GM21381 (cell line): ENCODE data around the gene ZBTB7C.
"Not testable (repeated sequence)": the region's sequence is repeated elsewhere in the genome, so short reads cannot be mapped to it uniquely, and the experiment has no call there.

Source experiments
- ATAC-seq: cut with Tn5 transposase; IDR thresholded peaks from one replicate; pipeline ENCODE4 v1.9.1; 2021; ENCODE audit warnings: mild to moderate bottlenecking, moderate library complexity; ENCODE audit not compliant: unreplicated experiment

Gene ZBTB7C

DNA sequence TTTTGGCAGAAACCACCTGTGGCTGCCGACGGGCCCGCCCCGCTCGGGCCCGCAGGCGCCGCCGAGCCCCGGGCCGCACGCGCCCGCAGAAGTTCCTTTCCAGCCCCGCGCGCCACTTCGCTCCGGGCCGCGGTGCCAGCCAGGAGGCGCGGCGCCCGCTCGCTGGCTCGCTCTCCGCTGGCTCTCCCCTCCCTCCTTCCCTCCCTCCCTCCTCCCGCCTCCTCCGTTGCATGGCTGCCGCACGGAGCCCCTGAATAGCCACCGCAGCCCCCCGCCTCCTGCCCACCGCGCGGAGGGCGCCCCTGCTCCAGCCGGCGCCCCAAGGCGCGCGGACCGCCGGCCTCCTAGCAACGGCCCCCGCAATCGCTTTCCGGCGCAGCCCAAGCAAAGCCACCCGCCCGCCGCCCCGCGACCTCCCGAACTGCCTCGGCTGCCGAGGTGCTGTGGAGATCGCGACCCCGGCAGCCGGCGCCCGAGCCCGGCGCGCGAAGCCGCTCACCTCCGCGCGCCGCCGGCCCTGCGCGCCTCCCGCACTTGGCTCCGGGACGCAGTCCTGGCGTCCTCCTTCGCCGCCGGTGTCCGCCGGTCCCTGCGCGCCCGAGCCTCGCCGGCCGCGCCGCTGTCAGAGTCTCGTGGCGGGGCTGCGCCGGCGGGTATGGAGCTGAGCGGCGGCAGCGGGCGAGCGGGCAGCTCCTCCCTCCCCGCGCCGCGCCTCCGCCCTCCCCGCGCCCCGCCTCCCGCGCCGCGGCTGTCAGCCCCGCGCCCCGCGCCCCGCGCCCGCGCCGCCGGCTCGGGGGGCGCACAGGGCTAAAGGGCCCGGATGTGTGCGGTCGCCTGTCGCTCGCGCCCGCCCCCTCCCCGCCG is at the start of gene ZBTB7C:
ZBTB7C (minus strand) TSS at position 657 of the 864 bp plus-strand sequence.
- no peak for ATAC-seq

DNA sequence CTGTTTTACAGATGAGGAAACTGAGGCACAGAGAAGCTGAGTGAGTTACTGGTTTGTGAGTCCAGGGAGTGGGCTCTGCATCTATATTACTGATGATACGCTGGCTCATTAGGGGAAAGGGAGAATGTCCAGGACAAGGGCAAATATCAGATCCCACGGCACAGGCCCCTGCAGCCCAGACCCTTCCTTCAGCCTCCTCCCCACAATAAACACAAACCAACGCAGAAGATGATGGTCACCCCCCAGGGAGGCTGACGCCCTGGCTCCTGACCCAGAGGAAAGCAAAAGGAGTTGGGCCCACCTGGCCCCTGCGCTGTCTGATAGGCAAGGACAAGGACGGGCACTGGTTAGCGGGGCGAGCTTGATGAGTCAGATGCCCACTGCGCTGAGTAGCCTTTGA is 47.7 kb upstream of the ZBTB7C start:
- no peak for ATAC-seq

DNA sequence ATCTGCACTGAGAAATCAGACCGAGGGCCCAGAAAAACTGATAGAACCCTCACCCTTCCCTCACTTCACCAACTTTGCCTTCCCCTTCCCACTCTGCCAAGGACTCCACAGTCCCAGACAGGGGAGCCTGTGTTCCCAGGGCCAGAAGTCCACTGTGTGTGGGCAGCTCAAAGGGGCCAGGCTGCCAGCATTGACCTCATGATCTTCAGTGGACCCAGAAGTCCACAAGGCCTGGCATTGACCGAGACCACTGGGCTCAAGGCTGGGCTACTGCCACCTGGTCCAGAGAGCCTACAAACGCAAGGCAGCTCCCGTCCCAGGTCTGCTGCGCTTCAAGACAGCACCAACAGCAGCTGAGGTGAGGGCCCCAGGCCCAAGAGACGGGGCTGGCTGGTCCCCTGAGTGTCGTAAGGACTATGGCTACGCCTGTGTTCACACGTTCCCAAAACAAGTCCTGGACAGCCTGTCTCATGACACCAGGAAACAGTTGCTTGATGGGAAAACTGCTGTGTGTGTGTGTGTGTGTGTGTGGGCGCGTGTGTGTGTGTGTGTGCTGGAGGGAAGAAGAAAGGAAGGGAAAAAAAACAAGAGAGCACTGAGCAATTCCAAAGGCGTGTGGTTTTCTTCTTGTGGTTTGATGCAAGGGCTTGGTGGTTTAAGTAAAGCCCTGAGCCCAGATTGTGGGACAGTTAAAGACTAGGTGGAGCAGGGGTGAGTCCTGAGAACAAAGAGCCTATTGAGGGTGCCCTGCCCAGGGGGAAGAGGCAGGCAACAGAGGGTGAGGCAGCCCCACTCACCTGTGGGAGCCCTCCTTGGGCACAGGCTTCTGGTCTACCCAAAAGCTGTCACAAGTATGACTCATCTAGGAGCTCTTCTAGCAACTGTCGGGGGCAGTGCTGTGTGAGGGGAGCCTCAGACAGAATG is 46.6 kb upstream of the ZBTB7C start:
- no peak for ATAC-seq

DNA sequence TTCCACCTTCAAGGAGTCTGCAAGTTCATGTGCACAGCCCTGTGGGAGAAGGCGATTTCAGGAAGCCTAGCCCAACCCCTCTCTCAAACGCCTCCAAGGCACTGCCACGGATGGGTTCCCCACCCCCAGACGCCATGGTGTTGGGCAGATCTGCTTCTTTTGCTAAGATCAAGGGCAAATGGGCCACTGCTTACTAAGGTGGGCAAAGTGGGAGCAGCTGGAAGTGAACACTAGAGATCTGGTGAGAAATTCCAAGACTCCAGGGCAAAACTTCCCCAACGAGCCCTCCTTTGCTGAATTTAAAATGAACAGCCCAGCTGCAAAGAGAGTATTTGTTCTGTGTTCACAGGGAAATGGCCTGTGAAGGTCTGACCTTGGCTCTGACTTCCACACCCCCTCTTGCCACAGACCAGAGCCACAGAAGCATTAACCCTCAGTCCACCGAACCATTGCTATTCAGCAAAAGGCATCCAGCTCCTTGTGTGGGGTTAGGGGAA is 45.1 kb upstream of the ZBTB7C start:
- no peak for ATAC-seq

DNA sequence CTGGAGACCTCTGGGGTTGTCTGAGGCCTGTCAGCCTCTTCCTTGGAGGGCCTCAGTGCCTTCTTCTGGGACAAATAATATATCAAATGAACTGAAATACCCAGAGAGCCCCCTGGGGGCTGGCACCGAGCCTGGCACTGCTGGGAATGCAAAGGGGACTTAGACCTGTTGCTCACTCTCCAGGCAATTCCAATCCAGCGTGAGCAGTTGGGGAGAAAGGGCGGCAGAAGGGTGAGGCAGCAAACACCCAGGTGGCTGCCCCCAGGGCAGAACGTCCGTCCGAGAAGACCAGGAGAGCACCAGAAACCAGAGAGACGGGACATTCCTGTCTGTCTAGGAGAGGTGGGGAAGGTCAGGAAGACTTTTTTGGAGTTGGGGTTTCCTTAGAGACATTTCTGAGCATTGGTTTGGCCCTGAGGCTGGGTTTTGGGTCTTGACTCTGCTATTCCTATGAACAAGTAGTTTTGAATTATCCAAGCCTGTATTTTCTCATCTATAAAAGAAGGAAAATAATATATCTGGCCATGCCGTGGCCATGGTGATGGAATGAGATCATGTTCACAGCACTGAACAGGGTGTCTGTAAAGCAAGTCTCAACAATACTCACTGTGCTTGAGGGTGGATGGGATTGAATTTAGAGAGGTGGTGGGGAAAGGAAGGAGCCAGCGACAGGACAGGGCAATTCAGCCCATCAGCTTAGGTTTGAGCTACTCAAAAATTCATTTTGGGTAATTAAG is 44.3 kb upstream of the ZBTB7C start:
- ATAC-seq = no peak

DNA sequence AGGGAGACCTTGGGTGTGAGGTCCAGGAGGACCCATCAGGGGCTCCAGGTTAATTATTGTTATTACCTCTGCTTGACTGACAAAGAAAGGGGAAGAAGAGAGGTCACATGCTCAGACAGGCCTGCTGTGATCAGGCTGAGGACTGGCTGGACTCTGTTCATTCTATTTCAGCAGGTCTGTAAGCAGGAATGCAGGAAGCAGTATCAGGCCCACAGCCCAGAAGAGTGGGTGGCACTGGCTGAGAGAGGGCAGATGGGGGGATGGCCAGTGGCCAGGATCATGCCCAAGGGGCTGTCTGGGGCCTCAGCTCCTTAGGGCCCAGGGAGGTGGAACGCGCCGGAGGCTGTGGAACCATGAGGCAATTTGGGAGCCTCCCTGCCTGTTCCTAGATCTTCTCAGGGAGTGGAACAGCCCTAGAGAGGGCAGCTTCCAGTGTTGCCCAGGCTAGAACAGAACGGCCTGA is 43.7 kb upstream of the ZBTB7C start:
- ATAC-seq = no peak

DNA sequence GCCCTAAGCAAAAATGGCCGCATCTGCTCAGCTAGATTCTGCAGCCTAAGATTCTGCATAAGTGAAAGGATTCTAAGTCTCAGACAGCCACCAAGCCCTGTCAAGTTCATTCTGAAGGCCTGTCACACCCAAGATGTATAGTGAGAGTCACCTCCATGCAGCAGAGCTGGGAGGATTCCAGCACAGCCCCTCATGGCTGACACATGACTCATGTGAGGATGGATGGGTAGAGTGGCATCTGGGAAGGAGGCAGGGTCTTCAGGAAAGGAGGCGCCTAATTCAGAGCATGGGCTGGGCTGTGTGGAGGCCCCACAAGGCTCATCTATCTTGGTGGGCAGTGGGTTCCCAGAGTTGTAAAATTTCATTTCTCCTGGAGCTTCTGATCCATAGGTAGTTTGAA is 41.5 kb upstream of the ZBTB7C start:
- no peak for ATAC-seq

DNA sequence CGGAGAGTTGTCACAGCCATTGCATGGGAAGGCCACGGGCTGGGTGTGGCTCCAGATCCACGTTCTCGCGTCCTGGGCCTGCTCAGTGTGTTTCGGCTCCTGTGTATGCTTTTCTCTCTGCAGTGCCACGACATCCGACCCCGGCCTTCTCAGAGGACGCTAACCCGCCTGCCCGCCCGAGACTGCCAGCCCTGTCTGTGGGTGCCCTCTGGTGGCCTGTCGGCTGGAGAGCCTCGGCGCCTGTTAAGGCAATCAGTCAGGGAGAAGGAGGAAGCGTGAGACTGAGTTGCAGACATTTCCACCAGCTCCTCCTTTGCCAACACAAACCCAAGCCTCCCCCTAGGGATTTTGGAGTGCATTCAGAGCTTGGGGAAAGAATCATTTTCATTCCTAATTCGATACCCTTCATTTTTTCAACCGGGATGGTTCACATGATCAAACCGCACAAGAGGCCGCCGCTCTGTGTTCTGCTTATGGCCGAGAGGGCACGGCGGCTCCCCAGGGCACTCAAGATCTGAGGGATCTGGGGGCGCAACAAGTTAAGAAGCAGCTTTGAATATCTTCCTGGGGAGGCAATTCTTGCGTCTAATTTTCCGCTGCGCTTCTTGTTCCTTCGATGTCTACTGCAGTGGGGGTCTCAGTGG is 37.5 kb upstream of the ZBTB7C start:
- ATAC-seq = no peak

DNA sequence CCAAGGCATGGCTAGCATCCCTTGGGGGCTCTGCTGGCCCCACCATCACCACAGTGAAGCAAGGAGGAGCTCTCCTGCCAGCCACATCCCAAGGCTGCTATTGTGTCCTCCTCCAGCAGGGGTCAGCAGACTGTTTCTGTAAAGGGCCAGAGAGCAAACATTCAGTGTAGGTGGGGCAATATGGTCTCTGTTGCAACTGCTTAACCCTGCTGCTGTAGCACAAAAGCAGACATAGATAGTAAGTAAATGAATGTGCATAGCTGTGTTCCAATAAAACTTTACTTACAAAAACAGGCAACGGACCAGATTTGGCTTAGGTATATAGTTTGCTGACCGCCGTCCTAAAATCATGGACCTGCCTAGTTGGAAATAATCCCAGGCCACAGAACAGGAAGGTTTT is 36.4 kb upstream of the ZBTB7C start:
- no peak for ATAC-seq

DNA sequence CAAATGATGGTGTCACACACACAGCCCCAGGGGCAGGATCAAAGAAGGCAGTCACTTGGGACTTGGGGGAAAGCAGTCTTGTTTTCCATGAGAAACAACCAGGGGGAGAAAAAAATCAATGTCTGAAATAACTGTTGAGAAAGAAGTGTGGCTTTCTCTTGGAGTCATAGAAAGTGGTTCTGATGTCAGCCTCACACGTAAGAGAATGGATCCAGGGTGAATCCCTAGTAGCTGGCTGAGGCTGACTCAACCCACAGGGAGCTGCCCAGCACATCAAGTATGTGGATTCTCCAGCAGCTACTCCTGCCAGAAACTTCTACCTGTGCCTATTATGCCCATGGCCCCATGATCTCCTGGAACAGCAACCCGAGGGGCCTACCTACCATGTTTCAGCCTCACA is 33.6 kb upstream of the ZBTB7C start:
- ATAC-seq = no peak

DNA sequence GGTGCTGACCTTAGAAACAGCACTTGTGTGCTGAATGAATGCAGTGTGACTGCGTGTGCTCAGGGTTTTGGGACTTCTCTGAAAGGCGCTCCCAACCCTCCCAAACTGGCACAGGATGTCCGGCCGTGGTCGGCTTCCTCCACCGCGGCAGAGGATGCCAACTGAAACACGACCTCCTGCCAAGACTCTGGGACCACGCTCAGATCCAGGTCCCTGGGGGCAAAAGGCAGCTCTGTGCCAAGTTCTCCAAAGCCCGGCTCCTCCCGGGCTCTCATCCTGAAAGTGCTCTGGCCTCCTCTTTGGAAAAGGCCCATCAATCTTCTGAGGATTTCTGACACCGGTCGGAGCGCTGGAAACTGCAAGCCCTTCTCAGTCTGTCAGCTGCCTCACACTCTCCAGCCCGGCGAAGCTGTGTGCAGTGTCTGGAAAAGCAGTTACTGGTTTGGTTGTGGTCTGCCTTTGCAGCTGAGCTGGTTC is 32.3 kb upstream of the ZBTB7C start:
- no peak for ATAC-seq

DNA sequence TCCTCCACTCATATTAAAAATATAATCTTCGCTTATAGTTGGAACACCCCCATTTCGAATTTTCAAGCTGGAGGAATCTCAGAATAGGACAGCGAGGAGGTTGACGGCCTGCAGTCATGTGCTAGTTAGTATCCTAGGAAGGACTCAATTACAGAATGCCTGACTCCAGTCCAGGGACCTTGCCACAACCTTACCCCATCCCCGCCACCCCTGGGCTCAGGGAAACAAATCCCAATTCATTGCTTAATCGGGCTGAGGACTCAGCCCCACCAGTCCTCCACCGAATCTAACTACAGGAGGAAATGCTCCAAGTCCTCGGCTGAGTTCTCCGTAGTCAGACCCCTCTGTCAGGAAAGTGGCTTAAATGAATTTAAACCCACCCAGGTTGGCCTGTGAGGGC is 31.7 kb upstream of the ZBTB7C start:
- ATAC-seq = no peak

DNA sequence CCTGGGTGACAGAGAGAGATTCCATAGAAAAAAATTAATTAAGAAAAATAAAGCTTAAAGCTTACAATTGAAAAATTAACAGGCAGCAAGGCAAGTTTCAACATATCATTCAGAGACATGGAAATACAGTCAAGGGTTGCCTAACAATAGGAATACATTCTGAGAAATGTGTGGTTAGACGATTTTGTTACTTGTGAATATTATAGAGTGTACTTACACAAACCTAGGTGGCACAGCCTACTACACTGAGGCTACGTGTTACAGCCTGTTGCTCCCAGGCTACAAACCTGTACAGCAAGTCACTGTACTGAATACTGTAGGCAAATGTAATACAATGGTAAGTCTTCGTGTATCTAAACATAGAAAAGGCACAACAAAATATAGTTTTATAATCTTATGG is 27.7 kb upstream of the ZBTB7C start:
- ATAC-seq = no peak

DNA sequence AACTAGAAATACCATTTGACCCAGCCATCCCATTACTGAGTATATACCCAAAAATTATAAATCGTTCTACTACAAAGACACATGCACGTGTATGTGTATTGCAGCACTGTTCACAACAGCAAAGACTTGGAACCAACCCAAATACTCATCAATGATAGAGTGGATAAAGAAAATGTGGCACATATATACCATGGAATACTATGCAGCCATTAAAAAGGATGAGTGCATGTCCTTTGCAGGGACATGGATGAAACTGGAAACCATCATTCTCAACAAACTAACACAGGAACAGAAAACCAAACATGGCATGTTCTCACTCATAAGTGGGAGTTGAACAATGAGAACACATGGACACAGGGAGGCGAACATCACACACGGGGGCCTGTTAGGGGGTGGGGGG is 25.2 kb upstream of the ZBTB7C start:
- ATAC-seq = not testable (repeated sequence)

DNA sequence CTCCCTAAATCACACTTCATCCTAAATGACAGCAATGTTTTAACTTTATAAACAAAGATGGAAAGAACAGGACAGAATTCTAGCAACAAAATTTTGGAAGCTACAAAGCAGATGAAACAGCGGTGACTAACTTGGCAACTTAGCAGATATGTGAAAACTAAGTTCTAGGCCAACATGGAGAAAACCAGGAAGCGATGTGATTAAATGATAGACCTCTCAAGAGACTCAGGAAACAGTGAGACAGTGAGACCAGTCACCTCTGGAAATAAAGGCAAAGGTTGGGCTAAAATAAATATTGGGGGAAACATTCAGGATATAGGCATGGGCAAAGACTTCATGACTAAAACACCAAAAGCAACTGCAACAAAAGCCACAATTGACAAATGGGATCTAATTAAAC is 24.4 kb upstream of the ZBTB7C start:
- no peak for ATAC-seq

DNA sequence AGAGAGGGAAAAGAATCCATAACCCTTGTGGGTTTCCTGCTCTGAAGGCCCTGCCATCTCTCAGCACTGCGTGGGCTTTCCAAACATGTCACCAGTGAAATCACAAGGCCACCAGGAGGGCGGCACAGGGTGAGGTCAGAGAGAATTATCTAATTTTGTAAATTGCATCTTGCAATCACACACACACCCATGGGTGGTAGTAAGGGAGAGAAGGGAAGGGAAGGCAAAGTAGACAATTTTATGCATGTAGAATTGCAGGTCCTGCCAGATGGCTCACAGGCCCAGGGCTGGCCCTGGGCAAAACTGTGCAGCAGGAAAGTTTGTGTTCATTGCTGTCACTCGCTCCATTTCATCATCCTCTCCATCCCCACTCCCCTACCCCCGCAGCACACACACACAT is 21.0 kb upstream of the ZBTB7C start:
- no peak for ATAC-seq

DNA sequence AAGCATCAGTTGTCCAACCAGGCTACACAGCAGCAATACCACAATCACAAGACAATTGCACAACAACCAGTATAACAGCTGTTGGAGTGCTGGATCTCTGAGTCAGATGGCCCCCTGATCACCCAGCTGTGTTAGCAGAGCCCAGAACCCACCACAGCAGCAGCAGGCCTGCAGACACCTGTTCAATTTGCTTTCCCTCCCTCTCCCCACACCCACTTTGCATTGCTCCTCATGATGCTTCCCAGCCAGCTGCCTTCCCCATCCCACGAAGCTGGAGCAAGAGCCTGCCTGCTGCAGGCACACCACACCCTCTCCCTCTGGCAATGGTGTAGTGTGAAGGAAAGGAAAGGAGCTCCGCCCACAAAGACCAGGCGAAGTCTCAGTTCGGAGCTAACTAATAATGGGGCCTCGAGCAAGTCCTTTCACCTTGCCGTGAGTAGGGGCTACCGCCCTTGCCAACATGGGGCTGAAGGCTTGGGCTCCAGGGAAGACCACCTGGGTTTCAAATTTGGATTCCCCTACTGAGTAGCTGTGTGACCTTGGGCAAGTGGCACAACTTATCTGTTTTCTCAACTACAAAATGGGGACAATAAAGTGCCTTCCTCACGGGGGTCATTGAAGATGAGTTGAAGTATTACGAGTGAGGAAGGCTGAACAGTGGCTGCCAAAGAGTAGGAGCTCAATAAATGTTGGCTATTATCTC is 19.4 kb upstream of the ZBTB7C start:
- no peak for ATAC-seq

DNA sequence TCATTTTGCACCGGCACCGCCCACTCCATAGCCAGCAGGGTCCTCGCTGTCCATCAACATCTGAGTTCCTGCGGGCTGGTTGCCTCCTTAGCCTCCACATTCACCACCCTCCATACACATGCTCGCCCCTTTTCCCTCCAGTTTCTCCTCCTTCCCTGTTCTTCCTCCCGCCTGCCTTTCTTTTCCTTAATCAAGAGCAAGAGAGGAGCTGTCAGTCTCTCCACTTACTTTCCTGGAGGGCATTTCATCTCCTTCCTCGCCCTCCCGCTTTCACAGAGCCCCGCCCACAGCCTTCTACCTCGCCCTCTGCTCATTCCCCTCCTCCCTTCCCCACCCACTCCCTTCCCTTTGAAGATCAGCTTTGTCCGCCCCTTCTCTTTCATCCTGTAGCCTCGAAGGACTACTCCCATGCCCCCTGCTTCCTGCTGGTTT is 13.8 kb upstream of the ZBTB7C start:
- no peak for ATAC-seq

DNA sequence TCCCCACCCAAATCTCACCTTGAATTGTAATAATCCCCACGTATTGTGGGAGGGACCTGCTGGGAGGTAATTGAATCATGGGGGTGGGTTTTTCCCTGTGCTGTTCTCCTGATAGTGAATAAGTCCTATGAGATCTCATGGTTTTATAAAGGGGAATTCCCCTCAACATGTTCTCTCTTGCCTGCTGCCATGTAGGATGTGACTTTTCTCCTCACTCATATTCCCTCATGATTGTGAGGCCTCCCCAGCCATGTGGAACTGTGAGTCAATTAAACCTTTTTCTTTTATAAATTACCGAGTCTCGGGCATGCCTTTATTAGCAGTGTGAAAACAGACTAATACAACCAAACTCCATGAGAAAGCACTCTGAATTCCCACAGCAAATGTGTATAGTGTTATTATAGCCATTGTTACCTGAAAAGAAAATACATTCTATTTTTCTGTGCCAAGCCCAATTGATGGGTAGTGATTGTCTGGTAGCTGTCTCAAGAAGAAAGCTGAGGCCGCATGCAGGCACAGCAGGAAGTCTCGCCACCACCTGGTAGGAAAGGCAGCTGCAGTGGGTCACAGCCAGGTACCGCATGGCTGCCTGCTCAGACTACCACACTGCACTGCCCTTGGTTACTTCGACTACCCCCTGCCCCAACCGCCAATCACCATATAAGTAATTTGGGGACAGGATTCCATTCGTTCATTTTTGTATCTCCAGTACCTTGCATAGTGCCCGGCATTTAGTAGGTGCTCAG is 10.3 kb upstream of the ZBTB7C start:
- no peak for ATAC-seq
